ENCODE measurements around the gene UCHL5. TPM values are rescaled to one million over a fixed set of nuclear protein-coding genes. Genes with fewer than 3 reads are reported as not detected.
"Not testable (repeated sequence)": the region's sequence is repeated elsewhere in the genome, so short reads cannot be mapped to it uniquely, and the experiment has no call there.

Gene UCHL5
- total RNA-seq, 1 experiment from 2014 or later, result 42.1 TPM

DNA sequence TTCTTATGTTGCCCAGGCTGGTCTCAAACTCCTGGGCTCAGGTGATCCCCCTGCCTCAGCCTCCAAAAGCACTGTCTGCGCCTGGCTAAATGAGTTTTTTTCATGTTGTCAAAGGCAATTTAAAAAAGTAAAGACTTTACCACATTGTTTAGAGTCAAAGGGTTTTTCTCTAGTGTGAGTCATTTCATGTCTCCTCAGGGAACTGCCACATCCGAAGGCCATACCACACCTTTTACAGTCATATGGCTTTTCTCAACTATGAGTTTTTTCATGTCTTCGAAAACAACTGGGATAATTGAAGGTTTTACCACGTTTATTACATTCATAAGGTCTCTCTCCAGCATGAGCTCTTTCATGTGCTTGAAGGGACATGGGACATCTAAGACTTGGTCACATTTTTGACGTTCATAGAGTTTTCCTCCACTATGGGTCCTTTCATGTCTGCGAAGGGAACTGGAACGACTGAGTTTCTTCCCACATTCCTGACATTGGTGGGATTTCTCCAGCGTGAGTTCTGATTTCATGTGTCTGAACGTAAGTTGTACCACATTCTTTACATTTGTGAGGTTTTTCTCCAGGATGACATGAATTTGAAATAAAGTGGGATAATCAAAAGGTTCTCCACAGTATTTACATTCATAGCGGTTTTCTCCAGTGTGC lies 65.6 kb downstream of the UCHL5 start:
- Histone ChIP-seq H2BK20ac (ENCODE audit: low read depth, low read length, poor library complexity, severe bottlenecking) (no peak overlapping the region), H3T11ph (ENCODE audit: low read length) (no peak overlapping the region), H3K23ac (ENCODE audit: insufficient read length, low read depth, low read length) (no peak overlapping the region), H3K9me3 (ENCODE audit: control insufficient read depth, low read depth, low read length) (no peaks in the 10 kb centered on the region), H3K14ac (ENCODE audit: insufficient read depth, low read length) (no peak overlapping the region), H3K4ac (ENCODE audit: low read depth, low read length) (no peak overlapping the region), H4K20me1 (ENCODE audit: control insufficient read depth, insufficient read depth, insufficient read length) (no peaks in the 10 kb centered on the region), H3K79me1 (ENCODE audit: insufficient read depth, low read depth, low read length, poor library complexity, severe bottlenecking) (no peaks in the 10 kb centered on the region), H2BK120ac (ENCODE audit: low read depth, low read length, poor library complexity, severe bottlenecking) (no peak overlapping the region), H3K4me2 (ENCODE audit: insufficient read depth, insufficient read length, low read length) (no peak overlapping the region), H3K9ac (ENCODE audit: extremely low read depth, insufficient read length, low read length) (no peak overlapping the region), H3K79me2 (ENCODE audit: insufficient read depth, low read length) (no peaks in the 10 kb centered on the region), H2AFZ (ENCODE audit: low read length) (no peak overlapping the region), H3K56ac (ENCODE audit: insufficient read length, low read depth, low read length) (no peak overlapping the region), H4K8ac (replicated peaks; ENCODE audit: insufficient read length, low read depth, low read length) (no peak overlapping the region), H4K5ac (ENCODE audit: insufficient read length, low read depth, low read length) (no peak overlapping the region), H2AK5ac (ENCODE audit: insufficient read length, low read length) (no peak overlapping the region), H2BK15ac (ENCODE audit: low read depth, low read length) (no peak overlapping the region), H3K18ac (ENCODE audit: insufficient read length, low read depth, low read length) (no peak overlapping the region), H2BK5ac (ENCODE audit: insufficient read length, low read length) (no peak overlapping the region), H3K23me2 (ENCODE audit: insufficient read length, low read depth, low read length, poor library complexity, severe bottlenecking) (no peaks in the 10 kb centered on the region), H2BK12ac (ENCODE audit: insufficient read length, low read depth, low read length) (no peak overlapping the region), H3K4me1 (ENCODE audit: insufficient read depth, low read length) (no peaks in the 10 kb centered on the region), H4K91ac (ENCODE audit: insufficient read length, low read depth, low read length) (no peak overlapping the region), H3K27ac (ENCODE audit: insufficient read length, low read depth, low read length) (no peak overlapping the region), H3K27me3 (ENCODE audit: insufficient read depth, low read length) (no peaks in the 10 kb centered on the region)
- Mint-ChIP-seq H3K4me1 (peaks cover 0 to 5% of the 10 kb centered on the region in 2 experiments; a peak in 2 of 4 replicates), H3K9me3 (peaks cover 6 to 9% of the 10 kb centered on the region in 2 experiments; a peak in 3 of 5 replicates), H3K27me3 (ENCODE audit: low read depth) (no peaks in the 10 kb centered on the region), H3K4me3 (no peak overlapping the region; a peak in 1 of 5 replicates), H3K27ac (no peak overlapping the region; a peak in 1 of 7 replicates), H3K36me3 (ENCODE audit: insufficient read depth in 1 of 3, low read depth in 3 of 3) (peaks cover 25 to 29% (median 25%) of the 10 kb centered on the region in 3 experiments)
- no CpG with 5 or more reads among the region's 10 CpGs for WGBS (ENCODE audit: extremely low coverage, insufficient read length, low lambda C conversion rate)
- TF ChIP-seq, protein P1, sequence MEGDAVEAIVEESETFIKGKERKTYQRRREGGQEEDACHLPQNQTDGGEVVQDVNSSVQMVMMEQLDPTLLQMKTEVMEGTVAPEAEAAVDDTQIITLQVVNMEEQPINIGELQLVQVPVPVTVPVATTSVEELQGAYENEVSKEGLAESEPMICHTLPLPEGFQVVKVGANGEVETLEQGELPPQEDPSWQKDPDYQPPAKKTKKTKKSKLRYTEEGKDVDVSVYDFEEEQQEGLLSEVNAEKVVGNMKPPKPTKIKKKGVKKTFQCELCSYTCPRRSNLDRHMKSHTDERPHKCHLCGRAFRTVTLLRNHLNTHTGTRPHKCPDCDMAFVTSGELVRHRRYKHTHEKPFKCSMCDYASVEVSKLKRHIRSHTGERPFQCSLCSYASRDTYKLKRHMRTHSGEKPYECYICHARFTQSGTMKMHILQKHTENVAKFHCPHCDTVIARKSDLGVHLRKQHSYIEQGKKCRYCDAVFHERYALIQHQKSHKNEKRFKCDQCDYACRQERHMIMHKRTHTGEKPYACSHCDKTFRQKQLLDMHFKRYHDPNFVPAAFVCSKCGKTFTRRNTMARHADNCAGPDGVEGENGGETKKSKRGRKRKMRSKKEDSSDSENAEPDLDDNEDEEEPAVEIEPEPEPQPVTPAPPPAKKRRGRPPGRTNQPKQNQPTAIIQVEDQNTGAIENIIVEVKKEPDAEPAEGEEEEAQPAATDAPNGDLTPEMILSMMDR (conservative IDR thresholded peaks at IDR 0.05), result no peak
- no peak for DNase-seq

DNA sequence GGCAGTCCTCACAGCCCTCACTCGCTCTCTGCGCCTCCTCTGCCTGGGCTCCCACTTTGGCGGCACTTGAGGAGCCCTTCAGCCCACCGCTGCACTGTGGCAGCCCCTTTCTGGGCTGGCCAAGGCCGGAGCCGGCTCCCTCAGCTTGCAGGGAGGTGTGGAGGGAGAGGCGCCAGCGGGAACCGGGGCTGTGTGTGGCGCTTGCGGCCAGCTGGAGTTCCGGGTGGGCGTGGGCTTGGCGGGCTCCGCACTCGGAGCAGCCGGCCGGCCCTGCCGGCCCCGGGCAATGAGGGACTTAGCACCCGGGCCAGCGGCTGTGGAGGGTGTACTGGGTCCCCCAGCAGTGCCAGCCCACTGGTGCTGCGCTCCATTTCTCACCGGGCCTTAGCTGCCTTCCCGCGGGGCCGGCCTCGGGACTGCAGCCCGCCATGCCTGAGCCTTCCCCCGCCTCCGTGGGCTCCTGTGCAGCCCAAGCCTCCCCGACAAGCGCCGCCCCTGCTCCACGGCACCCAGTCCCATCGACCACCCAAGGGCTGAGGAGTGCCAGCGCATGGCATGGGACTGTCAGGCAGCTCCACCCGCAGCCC lies 72.3 kb downstream of the UCHL5 start:
- H2BK120ac ChIP-seq (ENCODE audit: low read depth, low read length, poor library complexity, severe bottlenecking); H3K79me2 ChIP-seq (ENCODE audit: insufficient read depth, low read length); H3K79me1 ChIP-seq (ENCODE audit: insufficient read depth, low read depth, low read length, poor library complexity, severe bottlenecking); H3K27me3 Mint-ChIP-seq (ENCODE audit: low read depth); H3K9me3 Mint-ChIP-seq; DNase-seq; H3K27me3 ChIP-seq (ENCODE audit: insufficient read depth, low read length); H2BK20ac ChIP-seq (ENCODE audit: low read depth, low read length, poor library complexity, severe bottlenecking); H3K23me2 ChIP-seq (ENCODE audit: insufficient read length, low read depth, low read length, poor library complexity, severe bottlenecking); H3K18ac ChIP-seq (ENCODE audit: insufficient read length, low read depth, low read length); H2BK15ac ChIP-seq (ENCODE audit: low read depth, low read length); H3K9ac ChIP-seq (ENCODE audit: extremely low read depth, insufficient read length, low read length); H2BK12ac ChIP-seq (ENCODE audit: insufficient read length, low read depth, low read length); H3T11ph ChIP-seq (ENCODE audit: low read length); H4K91ac ChIP-seq (ENCODE audit: insufficient read length, low read depth, low read length); H2BK5ac ChIP-seq (ENCODE audit: insufficient read length, low read length); H4K8ac ChIP-seq (replicated peaks; ENCODE audit: insufficient read length, low read depth, low read length); H3K4me2 ChIP-seq (ENCODE audit: insufficient read depth, insufficient read length, low read length); H3K27ac Mint-ChIP-seq; H3K9me3 ChIP-seq (ENCODE audit: control insufficient read depth, low read depth, low read length); H4K5ac ChIP-seq (ENCODE audit: insufficient read length, low read depth, low read length); H3K56ac ChIP-seq (ENCODE audit: insufficient read length, low read depth, low read length); H3K14ac ChIP-seq (ENCODE audit: insufficient read depth, low read length); H3K36me3 Mint-ChIP-seq (ENCODE audit: insufficient read depth in 1 of 3, low read depth in 3 of 3); H3K23ac ChIP-seq (ENCODE audit: insufficient read length, low read depth, low read length); H2AFZ ChIP-seq (ENCODE audit: low read length); H3K4me3 Mint-ChIP-seq; H4K20me1 ChIP-seq (ENCODE audit: control insufficient read depth, insufficient read depth, insufficient read length); H3K4ac ChIP-seq (ENCODE audit: low read depth, low read length); H3K27ac ChIP-seq (ENCODE audit: insufficient read length, low read depth, low read length); H2AK5ac ChIP-seq (ENCODE audit: insufficient read length, low read length); H3K4me1 ChIP-seq (ENCODE audit: insufficient read depth, low read length): not testable (repeated sequence)
- no CpG with 5 or more reads among the region's 38 CpGs for WGBS (ENCODE audit: extremely low coverage, insufficient read length, low lambda C conversion rate)
- peaks cover 9 to 14% of the 10 kb centered on the region in 2 experiments for H3K4me1 Mint-ChIP-seq

Data from H9 (cell line).